Brain microvascular endothelial cell (primary cell): ENCODE results near the gene NRCAM.
A peak's percentile ranks its signal among the peaks of the same experiment; 100 is the strongest.
"Not testable (repeated sequence)": the region's sequence is repeated elsewhere in the genome, so short reads cannot be mapped to it uniquely, and the experiment has no call there.

Experiments
- DNase-seq: peaks from one replicate; pipeline ENCODE4 v3.0.0-alpha.2; 2020
- H3K27ac ChIP-seq: fragments of 250-450 bp; sonication (Bioruptor Pico); 2 replicates; pipeline ENCODE4 v1.5.1; 2020; ENCODE audit warnings: mild to moderate bottlenecking, moderate library complexity
- H3K27me3 ChIP-seq: fragments of 250-450 bp; sonication (Bioruptor Pico); replicated peaks from 2 replicates; pipeline ENCODE4 v1.5.1; 2020; ENCODE audit warnings: mild to moderate bottlenecking
- H3K36me3 ChIP-seq: fragments of 250-450 bp; sonication (Bioruptor Pico); replicated peaks from 2 replicates; pipeline ENCODE4 v1.5.1; 2020; ENCODE audit warnings: mild to moderate bottlenecking
- H3K4me3 ChIP-seq: 2 replicates; pipeline ENCODE4 v1.5.1; 2011; ENCODE audit warnings: low read depth, mild to moderate bottlenecking, control low read depth, low read length, moderate library complexity
- CTCF ChIP-seq: IDR thresholded peaks from 2 replicates; pipeline ENCODE4 v1.5.1; 2011; ENCODE audit warnings: low read depth, mild to moderate bottlenecking, moderate library complexity, low read length, control low read depth, inconsistent platforms; ENCODE audit errors: missing control alignments
- in situ Hi-C: cut with HindIII; loops from 2 replicates; pipeline ENCODE4 v1.10.0; 2017; ENCODE audit warnings: low sequenced_read_pairs, low pct_ligation_motif_present

The NRCAM gene

GRCh38 chr7:108345710-108346336 lies 110.4 kb downstream of the NRCAM start:
- no peak for DNase-seq
- no peaks in the 10 kb centered on the region for H3K36me3 ChIP-seq
- H3K27ac ChIP-seq = no peak overlapping the region
- TF ChIP-seq CTCF = no peak
- no peak overlapping the region for H3K4me3 ChIP-seq
- H3K27me3 ChIP-seq = no peaks in the 10 kb centered on the region
- in situ Hi-C loops = no loop called here

GRCh38 chr7:108340856-108341411 lies 115.3 kb downstream of the NRCAM start:
- H3K36me3 ChIP-seq = no peaks in the 10 kb centered on the region
- in situ Hi-C loops = no loop called here
- H3K4me3 ChIP-seq = no peak overlapping the region
- H3K27me3 ChIP-seq = no peaks in the 10 kb centered on the region
- no peak for TF ChIP-seq CTCF
- DNase-seq = no peak
- H3K27ac ChIP-seq = no peak overlapping the region

GRCh38 chr7:108340406-108340805 lies 115.8 kb downstream of the NRCAM start:
- H3K36me3 ChIP-seq, H3K27me3 ChIP-seq, in situ Hi-C loops, H3K27ac ChIP-seq, DNase-seq, H3K4me3 ChIP-seq: not testable (repeated sequence)

- in situ Hi-C loops = no loop called here
- Histone ChIP-seq H3K4me3 (no peak overlapping the region), H3K36me3 (no peaks in the 10 kb centered on the region), H3K27ac (no peak overlapping the region), H3K27me3 (no peaks in the 10 kb centered on the region)
- no peak for TF ChIP-seq CTCF
- peak; percentile 27 for DNase-seq
Observed at GRCh38 chr7:108335269-108335918, 120.8 kb downstream of the NRCAM start.

GRCh38 chr7:108332937-108333336 lies 123.3 kb downstream of the NRCAM start:
- TF ChIP-seq CTCF = no peak
- in situ Hi-C loops = no loop called here
- Histone ChIP-seq H3K27ac (no peak overlapping the region), H3K27me3 (no peaks in the 10 kb centered on the region), H3K4me3 (no peak overlapping the region), H3K36me3 (no peaks in the 10 kb centered on the region)
- DNase-seq = no peak

- Histone ChIP-seq H3K27ac (no peak overlapping the region), H3K4me3 (no peak overlapping the region), H3K27me3 (no peaks in the 10 kb centered on the region), H3K36me3 (no peaks in the 10 kb centered on the region)
- no peak for TF ChIP-seq CTCF
- DNase-seq = no peak
- in situ Hi-C loops = no loop called here
Observed at GRCh38 chr7:108331971-108332370, 124.3 kb downstream of the NRCAM start.
